ENCODE measurements around the gene G2E3.
"Not testable (repeated sequence)": the region's sequence is repeated elsewhere in the genome, so short reads cannot be mapped to it uniquely, and the experiment has no call there.

The G2E3 gene

DNA sequence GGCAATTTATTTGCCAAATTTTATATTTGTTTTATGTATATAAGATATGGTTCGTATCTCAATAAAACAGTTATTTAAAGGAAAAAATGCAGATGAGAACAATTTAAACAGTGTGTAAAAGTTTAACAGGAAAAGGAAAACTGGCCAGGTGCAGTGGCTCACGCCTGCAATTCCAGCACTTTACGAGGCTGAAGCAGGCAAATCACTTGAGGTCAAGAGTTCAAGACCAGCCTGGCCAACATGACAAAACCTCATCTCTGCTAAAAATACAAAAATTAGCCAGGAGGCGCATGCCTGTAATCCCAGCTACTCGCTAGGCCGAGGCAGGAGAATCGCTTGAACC is 22.3 kb downstream of the G2E3 start:
- Histone ChIP-seq H3K9me3 (ENCODE audit: insufficient read depth, low read depth, low read length) (peaks cover 18% of the 10 kb centered on the region), H3K9ac (ENCODE audit: low read depth, low read length) (no peak overlapping the region), H3K4me1 (ENCODE audit: insufficient read depth, low read length) (peaks cover 5% of the 10 kb centered on the region; the same call in 1 of the 2 replicates), H3K36me3 (ENCODE audit: insufficient read depth, low read length) (peaks cover 37% of the 10 kb centered on the region), H3K27me3 (ENCODE audit: insufficient read depth, low read length) (no peaks in the 10 kb centered on the region), H3K4me3 (ENCODE audit: low read length) (no peak overlapping the region), H3K27ac (ENCODE audit: low read depth, low read length) (no peak overlapping the region)
- 97% methylated on average over 7 of the region's 7 CpGs for whole genome bisulfite sequencing

DNA sequence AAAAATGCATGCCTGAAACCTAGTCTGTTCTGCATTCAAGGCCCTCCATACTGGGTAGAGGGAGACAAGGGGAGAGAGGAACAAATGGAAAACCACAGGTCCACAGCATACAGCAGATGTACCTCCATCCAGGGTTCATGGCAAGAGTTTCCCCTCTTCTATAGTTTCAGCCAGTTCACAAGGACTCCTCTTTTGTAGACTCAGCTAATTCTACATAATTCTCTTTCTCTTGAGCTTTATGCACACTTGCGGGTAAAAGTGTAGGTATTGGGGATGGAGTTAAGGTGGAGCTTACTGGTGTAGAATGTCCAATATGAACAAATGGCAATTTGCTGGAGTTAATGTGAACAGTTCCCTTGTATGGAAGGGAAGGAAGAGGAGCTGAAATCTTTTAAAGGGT is 23.4 kb downstream of the G2E3 start:
- Histone ChIP-seq H3K4me3 (ENCODE audit: low read length) (no peak overlapping the region), H3K9me3 (ENCODE audit: insufficient read depth, low read depth, low read length) (peaks cover 18% of the 10 kb centered on the region), H3K4me1 (ENCODE audit: insufficient read depth, low read length) (peaks cover 2% of the 10 kb centered on the region; the same call in 1 of the 2 replicates), H3K9ac (ENCODE audit: low read depth, low read length) (no peak overlapping the region), H3K27ac (ENCODE audit: low read depth, low read length) (no peak overlapping the region), H3K27me3 (ENCODE audit: insufficient read depth, low read length) (no peaks in the 10 kb centered on the region), H3K36me3 (ENCODE audit: insufficient read depth, low read length) (peaks cover 47% of the 10 kb centered on the region)
- WGBS: 93% methylated on average over 1 of the region's 1 CpG

DNA sequence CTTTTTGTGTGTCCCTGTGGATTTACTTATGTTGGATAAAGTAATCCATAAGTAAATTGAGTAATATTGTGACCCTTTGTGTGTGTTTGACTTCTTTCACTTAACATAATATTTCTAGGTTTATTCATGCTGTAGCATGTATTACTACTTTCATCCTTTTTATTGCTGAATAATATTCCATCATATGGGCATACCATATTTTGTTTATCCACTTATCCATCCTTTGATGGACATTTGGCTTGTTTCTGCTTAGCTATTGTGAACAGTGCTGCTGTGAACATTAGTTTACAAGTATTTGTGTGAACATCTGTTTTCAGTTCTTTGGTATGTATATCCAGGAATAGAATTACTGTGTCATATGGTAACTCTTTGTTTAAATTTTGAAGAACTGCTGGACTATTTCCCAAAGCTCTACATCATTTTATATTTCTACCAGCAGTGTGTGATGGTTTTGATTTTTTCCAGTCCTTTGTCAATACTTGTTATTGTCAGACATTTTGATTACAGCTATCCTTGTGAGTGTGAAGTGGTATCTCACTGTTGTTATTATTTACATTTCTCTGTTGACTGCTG is 25.2 kb downstream of the G2E3 start:
- H3K36me3 ChIP-seq (ENCODE audit: insufficient read depth, low read length): peaks cover 63% of the 10 kb centered on the region

DNA sequence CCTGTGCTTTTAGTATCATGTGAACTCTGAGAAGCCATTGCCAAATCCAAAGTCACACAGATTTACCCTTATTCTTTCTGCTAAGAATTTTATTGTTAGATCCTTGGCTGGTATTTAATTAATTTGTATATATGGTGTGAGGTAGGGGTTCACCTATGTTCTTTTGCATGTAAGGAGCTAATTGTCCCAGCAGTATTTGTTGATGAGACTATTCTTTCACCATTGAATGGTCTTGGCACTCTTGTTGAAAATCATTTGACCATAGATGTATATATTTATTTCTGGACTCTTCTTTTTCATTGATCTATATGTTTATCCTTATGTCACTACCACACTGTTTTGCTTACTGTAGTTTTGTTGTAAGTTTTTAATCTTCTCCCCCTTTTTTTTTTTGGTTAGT is 26.2 kb downstream of the G2E3 start:
- no peaks in the 10 kb centered on the region for H3K27me3 ChIP-seq (ENCODE audit: insufficient read depth, low read length)
- no peak overlapping the region for H3K4me3 ChIP-seq (ENCODE audit: low read length)
- no peak overlapping the region for H3K27ac ChIP-seq (ENCODE audit: low read depth, low read length)
- H3K4me1 ChIP-seq (ENCODE audit: insufficient read depth, low read length): no peaks in the 10 kb centered on the region
- H3K9me3 ChIP-seq (ENCODE audit: insufficient read depth, low read depth, low read length): peaks cover 18% of the 10 kb centered on the region
- no peak overlapping the region for H3K9ac ChIP-seq (ENCODE audit: low read depth, low read length)
- peaks cover 73% of the 10 kb centered on the region for H3K36me3 ChIP-seq (ENCODE audit: insufficient read depth, low read length)

More for the DNA sequence above, 25.2 kb downstream of the G2E3 start:
- no peak overlapping the region for H3K27ac ChIP-seq (ENCODE audit: low read depth, low read length)
- H3K9me3 ChIP-seq (ENCODE audit: insufficient read depth, low read depth, low read length): peaks cover 18% of the 10 kb centered on the region
- no peaks in the 10 kb centered on the region for H3K4me1 ChIP-seq (ENCODE audit: insufficient read depth, low read length)
- H3K27me3 ChIP-seq (ENCODE audit: insufficient read depth, low read length): no peaks in the 10 kb centered on the region
- H3K4me3 ChIP-seq (ENCODE audit: low read length): no peak overlapping the region
- H3K9ac ChIP-seq (ENCODE audit: low read depth, low read length): no peak overlapping the region

DNA sequence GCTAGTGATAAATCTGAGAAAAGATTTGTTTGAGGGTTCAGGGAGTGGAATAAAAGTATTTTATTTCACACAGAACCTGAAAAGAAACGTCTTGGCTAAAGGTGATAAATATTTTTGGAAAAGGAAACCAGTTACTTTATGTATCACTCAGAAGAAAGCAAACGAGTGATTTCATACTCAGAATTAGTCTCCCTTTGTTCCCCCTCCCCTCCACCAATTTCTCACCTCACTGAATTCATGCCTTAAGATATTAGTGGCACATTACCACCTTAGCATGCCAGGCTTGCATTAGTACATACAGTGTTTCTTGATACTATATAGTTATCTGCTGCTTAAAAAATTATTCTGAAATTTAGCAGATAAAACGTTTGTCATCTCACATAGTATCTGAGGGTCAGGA is 28.2 kb downstream of the G2E3 start:
- Histone ChIP-seq H3K4me3 (ENCODE audit: low read length) (no peak overlapping the region), H3K4me1 (ENCODE audit: insufficient read depth, low read length) (no peaks in the 10 kb centered on the region), H3K9me3 (ENCODE audit: insufficient read depth, low read depth, low read length) (peaks cover 18% of the 10 kb centered on the region), H3K36me3 (ENCODE audit: insufficient read depth, low read length) (peaks cover 82% of the 10 kb centered on the region), H3K9ac (ENCODE audit: low read depth, low read length) (no peak overlapping the region), H3K27me3 (ENCODE audit: insufficient read depth, low read length) (no peaks in the 10 kb centered on the region), H3K27ac (ENCODE audit: low read depth, low read length) (no peak overlapping the region)
- 88% methylated on average over 3 of the region's 3 CpGs for WGBS

DNA sequence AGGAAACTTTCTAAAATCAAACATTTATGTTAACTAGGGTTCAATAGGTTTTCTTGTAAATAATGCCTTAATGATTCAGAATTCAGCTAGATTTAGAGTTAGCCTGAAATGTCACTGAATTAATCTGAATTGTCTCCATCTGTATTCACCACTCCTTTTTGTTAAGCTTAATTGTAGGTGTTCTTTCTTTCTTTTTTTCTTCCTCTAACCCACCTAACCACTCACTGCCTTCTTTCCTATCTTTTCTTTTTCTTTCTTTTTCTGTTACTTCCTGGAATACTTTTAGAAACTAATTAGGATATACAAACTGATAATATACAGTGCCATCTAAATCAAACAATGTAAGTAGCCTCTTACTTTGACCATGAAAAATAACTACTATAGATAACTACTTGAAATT is 29.9 kb downstream of the G2E3 start:
- H3K36me3 ChIP-seq (ENCODE audit: insufficient read depth, low read length): peaks cover 82% of the 10 kb centered on the region

DNA sequence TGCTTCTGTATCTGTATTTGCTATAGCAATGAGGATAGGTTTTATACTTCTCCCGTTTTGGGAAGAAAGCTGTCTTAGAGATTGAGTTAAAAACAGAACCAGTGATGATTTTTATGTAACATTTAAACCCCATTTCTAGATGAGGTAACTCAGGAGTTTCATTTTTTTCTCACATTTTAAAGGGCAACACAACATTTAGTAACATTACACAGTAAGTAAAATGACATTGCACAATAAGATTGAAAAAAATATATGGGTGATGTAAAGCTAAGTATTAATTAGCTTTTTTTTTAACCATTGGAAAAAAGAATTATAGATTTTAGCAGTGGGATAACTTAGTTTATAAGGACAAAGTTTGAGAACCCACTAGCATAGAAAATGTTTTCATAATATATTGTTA is 38.0 kb downstream of the G2E3 start:
- no peaks in the 10 kb centered on the region for H3K9me3 ChIP-seq (ENCODE audit: insufficient read depth, low read depth, low read length)
- H3K27ac ChIP-seq (ENCODE audit: low read depth, low read length): no peak overlapping the region
- H3K9ac ChIP-seq (ENCODE audit: low read depth, low read length): no peak overlapping the region
- H3K4me3 ChIP-seq (ENCODE audit: low read length): no peak overlapping the region
- no peaks in the 10 kb centered on the region for H3K4me1 ChIP-seq (ENCODE audit: insufficient read depth, low read length)
- WGBS: 88% methylated on average over 1 of the region's 1 CpG
- H3K27me3 ChIP-seq (ENCODE audit: insufficient read depth, low read length): no peaks in the 10 kb centered on the region
- peaks cover 90% of the 10 kb centered on the region for H3K36me3 ChIP-seq (ENCODE audit: insufficient read depth, low read length)

More for the DNA sequence above, 29.9 kb downstream of the G2E3 start:
- Histone ChIP-seq H3K27ac (ENCODE audit: low read depth, low read length) (no peak overlapping the region), H3K9ac (ENCODE audit: low read depth, low read length) (no peak overlapping the region), H3K4me3 (ENCODE audit: low read length) (no peak overlapping the region), H3K27me3 (ENCODE audit: insufficient read depth, low read length) (no peaks in the 10 kb centered on the region), H3K4me1 (ENCODE audit: insufficient read depth, low read length) (no peaks in the 10 kb centered on the region), H3K9me3 (ENCODE audit: insufficient read depth, low read depth, low read length) (peaks cover 11% of the 10 kb centered on the region)

DNA sequence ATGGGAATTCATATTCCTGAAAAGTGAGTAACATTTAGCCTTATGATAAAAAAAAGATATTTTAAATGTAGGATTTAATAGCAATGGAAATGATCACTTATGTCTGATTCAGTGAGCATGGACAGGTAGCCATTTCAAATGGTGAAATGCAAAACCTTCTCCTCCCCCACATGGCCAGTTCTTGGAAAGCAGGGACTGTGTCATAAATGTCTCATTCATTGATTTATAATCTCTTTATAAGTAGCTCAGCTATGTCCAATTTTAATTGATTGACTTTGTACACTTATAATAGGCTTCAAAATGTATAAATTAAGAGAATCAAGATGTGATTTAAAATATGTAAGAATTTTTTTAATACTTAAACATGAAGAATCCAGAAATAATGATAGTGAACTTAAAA is 38.5 kb downstream of the G2E3 start:
- no peaks in the 10 kb centered on the region for H3K9me3 ChIP-seq (ENCODE audit: insufficient read depth, low read depth, low read length)
- no peak overlapping the region for H3K4me3 ChIP-seq (ENCODE audit: low read length)
- no peak overlapping the region for H3K9ac ChIP-seq (ENCODE audit: low read depth, low read length)
- no peak overlapping the region for H3K27ac ChIP-seq (ENCODE audit: low read depth, low read length)
- no peaks in the 10 kb centered on the region for H3K4me1 ChIP-seq (ENCODE audit: insufficient read depth, low read length)
- H3K36me3 ChIP-seq (ENCODE audit: insufficient read depth, low read length): peaks cover 91% of the 10 kb centered on the region
- no peaks in the 10 kb centered on the region for H3K27me3 ChIP-seq (ENCODE audit: insufficient read depth, low read length)

DNA sequence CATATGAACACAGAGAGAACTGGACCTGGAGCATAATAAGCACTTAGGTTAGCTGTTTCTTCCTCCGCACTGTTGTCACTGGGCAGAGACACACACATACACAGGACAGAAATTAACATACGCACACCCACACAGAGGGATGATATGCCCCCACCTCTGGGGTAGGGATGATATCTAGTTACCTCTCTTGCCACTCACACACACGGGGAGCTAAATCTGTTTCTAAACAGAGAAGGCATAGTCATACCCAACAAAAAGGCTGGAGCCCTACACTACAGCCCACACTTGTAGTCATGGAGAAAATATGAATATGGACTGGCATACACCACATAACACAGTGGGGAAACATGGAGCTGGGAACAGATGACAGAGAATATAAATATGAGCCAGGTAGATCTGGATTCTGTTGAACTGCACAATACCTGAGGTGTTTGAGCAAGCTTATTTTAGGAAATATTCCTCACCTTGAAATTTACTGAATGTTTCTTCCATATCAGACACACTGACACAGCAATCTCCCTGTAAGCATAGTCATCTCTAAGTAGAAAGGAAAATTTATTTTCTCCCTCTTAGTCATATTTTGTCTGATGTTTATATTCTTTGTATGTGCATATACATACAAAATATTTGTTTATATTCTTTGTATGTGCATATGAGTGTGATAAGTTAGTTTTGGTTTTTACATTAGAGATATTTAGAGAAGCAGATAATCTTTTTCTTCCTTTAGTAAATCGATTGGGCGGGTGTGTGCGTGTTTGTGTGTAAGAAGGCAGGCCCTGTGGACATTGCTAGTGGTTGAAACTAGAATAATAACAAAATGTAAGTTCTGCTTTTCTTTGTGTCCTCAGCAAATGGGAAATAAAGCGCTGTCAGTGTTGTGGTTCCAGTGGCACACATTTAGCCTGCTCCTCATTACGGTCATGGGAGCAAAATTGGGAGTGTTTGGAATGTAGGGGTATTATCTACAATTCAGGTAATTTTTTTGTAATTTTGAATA is 42.3 kb downstream of the G2E3 start:
- H3K9me3 ChIP-seq (ENCODE audit: insufficient read depth, low read depth, low read length): no peaks in the 10 kb centered on the region
- H3K4me3 ChIP-seq (ENCODE audit: low read length): no peak overlapping the region
- peaks cover 98% of the 10 kb centered on the region for H3K36me3 ChIP-seq (ENCODE audit: insufficient read depth, low read length)
- no peaks in the 10 kb centered on the region for H3K27me3 ChIP-seq (ENCODE audit: insufficient read depth, low read length)
- no peaks in the 10 kb centered on the region for H3K4me1 ChIP-seq (ENCODE audit: insufficient read depth, low read length)
- over 99% methylated on average over 6 of the region's 8 CpGs for WGBS
- no peak overlapping the region for H3K27ac ChIP-seq (ENCODE audit: low read depth, low read length)
- H3K9ac ChIP-seq (ENCODE audit: low read depth, low read length): no peak overlapping the region

DNA sequence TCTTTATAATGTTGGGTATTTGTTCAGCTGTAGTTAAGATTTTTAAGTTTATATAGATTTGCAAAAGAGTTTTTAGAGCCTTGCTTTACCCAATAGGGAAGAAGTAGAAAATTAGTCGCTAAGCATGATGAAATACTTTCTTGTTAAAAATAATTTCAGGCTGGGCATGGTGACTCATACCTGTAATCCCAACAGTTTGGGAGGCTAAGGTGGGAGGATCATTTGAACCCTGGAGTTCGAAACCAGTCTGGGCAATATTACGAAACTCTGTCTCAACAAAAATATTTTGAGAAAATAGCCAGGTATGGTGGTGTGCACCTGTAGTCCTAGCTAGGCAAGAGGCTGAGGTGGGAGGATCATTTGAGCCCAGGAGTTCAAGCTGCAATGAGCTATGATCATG is 44.4 kb downstream of the G2E3 start:
- Histone ChIP-seq H3K9me3 (ENCODE audit: insufficient read depth, low read depth, low read length) (no peaks in the 10 kb centered on the region), H3K36me3 (ENCODE audit: insufficient read depth, low read length) (peaks cover 99% of the 10 kb centered on the region), H3K27ac (ENCODE audit: low read depth, low read length) (no peak overlapping the region), H3K4me3 (ENCODE audit: low read length) (no peak overlapping the region), H3K4me1 (ENCODE audit: insufficient read depth, low read length) (no peaks in the 10 kb centered on the region), H3K9ac (ENCODE audit: low read depth, low read length) (no peak overlapping the region), H3K27me3 (ENCODE audit: insufficient read depth, low read length) (no peaks in the 10 kb centered on the region)
- WGBS: 94% methylated on average over 3 of the region's 3 CpGs

DNA sequence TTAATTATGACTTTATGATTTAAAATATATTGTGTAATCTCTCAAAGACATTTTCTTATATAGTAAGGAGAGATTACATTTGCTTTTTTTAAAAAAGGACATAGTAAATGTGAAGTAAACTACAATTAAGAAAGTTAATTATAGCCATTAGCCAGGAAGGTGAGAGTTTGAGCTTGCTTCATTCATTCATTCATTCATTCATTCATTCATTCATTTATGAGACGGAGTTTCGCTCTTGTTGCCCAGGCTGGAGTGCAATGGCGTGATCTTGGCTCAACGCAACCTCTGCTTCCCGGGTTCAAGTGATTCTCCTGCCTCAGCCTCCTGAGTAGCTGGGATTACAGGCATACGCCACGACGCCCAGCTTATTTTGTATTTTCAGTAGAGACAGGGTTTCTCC is 45.7 kb downstream of the G2E3 start:
- H3K9me3 ChIP-seq (ENCODE audit: insufficient read depth, low read depth, low read length); H3K27me3 ChIP-seq (ENCODE audit: insufficient read depth, low read length); H3K27ac ChIP-seq (ENCODE audit: low read depth, low read length); H3K4me1 ChIP-seq (ENCODE audit: insufficient read depth, low read length); H3K4me3 ChIP-seq (ENCODE audit: low read length); H3K9ac ChIP-seq (ENCODE audit: low read depth, low read length): not testable (repeated sequence)
- H3K36me3 ChIP-seq (ENCODE audit: insufficient read depth, low read length): peaks cover 100% of the 10 kb centered on the region
- 97% methylated on average over 8 of the region's 8 CpGs for WGBS

All from HUES64 (cell line).